ENCODE measurements around the gene PDE11A. TPM values are rescaled to one million over a fixed set of nuclear protein-coding genes. Genes with fewer than 3 reads are reported as not detected.

PDE11A gene
- total RNA-seq, 4 donors from 2014 or later: 1.7 TPM; not detected in 3

DNA sequence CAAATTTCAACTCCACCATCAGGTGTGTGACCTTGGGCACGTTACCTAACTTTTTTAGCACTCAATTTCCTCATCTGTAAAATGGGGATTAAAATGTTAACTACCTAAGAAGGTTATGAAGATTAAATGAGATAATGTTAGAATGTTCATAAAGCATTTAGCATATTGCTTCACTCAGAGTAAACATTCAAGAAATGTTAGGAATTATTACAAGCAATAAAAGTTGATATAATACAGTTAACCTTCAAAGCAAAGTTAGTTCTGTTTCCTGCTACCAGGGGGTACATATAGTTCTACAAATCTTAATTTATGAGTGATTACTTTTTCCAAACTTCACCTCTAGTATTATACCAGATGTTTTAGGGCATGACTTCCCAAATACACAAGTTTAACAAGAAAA is 254.2 kb downstream of the PDE11A start:
- TF ChIP-seq POLR2A (IDR thresholded peaks at IDR 0.05): no peak
- TF ChIP-seq, protein P1, sequence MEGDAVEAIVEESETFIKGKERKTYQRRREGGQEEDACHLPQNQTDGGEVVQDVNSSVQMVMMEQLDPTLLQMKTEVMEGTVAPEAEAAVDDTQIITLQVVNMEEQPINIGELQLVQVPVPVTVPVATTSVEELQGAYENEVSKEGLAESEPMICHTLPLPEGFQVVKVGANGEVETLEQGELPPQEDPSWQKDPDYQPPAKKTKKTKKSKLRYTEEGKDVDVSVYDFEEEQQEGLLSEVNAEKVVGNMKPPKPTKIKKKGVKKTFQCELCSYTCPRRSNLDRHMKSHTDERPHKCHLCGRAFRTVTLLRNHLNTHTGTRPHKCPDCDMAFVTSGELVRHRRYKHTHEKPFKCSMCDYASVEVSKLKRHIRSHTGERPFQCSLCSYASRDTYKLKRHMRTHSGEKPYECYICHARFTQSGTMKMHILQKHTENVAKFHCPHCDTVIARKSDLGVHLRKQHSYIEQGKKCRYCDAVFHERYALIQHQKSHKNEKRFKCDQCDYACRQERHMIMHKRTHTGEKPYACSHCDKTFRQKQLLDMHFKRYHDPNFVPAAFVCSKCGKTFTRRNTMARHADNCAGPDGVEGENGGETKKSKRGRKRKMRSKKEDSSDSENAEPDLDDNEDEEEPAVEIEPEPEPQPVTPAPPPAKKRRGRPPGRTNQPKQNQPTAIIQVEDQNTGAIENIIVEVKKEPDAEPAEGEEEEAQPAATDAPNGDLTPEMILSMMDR (IDR thresholded peaks at IDR 0.05): no peak
- no peak for TF ChIP-seq EP300 (IDR thresholded peaks at IDR 0.05)
- no peaks in the 10 kb centered on the region for H3K36me3 ChIP-seq

DNA sequence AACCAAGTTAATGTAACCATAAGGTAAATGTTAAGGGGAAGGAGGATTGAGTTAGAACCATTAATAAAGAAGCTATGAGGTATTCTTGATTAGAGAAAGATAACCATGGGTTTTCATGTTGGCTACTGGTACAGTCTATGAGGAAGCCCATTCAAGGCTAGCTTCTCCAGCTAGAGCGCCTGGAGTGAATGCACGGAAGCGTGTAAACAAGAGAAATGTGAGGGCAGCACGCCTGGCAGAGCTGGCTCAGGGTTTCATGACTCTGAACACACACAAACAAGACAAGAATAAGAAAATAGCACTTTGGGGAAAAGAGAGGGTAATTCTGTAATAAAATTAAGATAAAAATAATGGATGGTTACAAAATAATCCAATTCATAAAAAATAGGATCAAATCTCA is 255.3 kb downstream of the PDE11A start:
- H3K4me3 ChIP-seq: no peak overlapping the region
- no peaks in the 10 kb centered on the region for H3K4me1 ChIP-seq
- H3K36me3 ChIP-seq: no peaks in the 10 kb centered on the region
- no peaks in the 10 kb centered on the region for H3K9me3 ChIP-seq
- DNase-seq (ENCODE audit: low spot score in 2 of 2): no peak
- WGBS, 2 donors: 69 to 81% methylated on average over 4 of the region's 4 CpGs
- no peaks in the 10 kb centered on the region for H3K27me3 ChIP-seq
- TF ChIP-seq POLR2A (IDR thresholded peaks at IDR 0.05) (no peak), EP300 (IDR thresholded peaks at IDR 0.05) (no peak)
- TF ChIP-seq, protein P1 (IDR thresholded peaks at IDR 0.05): no peak
- no peak overlapping the region for H3K27ac ChIP-seq

More for the DNA sequence above, 254.2 kb downstream of the PDE11A start:
- Histone ChIP-seq H3K27me3 (no peaks in the 10 kb centered on the region), H3K27ac (no peak overlapping the region), H3K4me3 (no peak overlapping the region), H3K9me3 (no peaks in the 10 kb centered on the region), H3K4me1 (no peaks in the 10 kb centered on the region)
- no peak for DNase-seq (ENCODE audit: low spot score in 2 of 2)
- 75 to 82% methylated on average over 1 of the region's 1 CpG for WGBS, 2 donors

DNA sequence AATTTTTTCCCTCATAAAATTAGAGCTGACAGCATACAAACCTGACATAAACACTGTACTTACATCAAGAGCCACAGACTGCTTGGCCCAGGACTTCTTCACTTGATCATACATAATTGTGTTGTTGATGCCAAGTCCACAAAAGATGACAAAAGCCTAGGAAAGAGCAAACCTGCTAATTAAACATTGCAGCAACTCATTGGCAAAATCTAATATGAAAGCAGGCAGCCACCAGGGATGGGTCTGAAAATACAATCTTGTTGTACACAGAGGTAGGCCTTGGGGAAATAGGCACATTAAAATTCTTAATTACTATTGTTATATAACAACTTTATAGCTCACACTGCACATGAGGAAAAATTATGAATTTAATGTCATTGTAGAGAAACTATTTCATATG is 255.8 kb downstream of the PDE11A start:
- Histone ChIP-seq H3K4me1 (no peaks in the 10 kb centered on the region), H3K27me3 (no peaks in the 10 kb centered on the region), H3K4me3 (no peak overlapping the region), H3K27ac (no peak overlapping the region), H3K36me3 (no peaks in the 10 kb centered on the region), H3K9me3 (no peaks in the 10 kb centered on the region)
- no peak for TF ChIP-seq POLR2A (IDR thresholded peaks at IDR 0.05)
- no peak for TF ChIP-seq EP300 (IDR thresholded peaks at IDR 0.05)
- TF ChIP-seq, protein P1 (IDR thresholded peaks at IDR 0.05): no peak
- DNase-seq (ENCODE audit: low spot score in 2 of 2): no peak

DNA sequence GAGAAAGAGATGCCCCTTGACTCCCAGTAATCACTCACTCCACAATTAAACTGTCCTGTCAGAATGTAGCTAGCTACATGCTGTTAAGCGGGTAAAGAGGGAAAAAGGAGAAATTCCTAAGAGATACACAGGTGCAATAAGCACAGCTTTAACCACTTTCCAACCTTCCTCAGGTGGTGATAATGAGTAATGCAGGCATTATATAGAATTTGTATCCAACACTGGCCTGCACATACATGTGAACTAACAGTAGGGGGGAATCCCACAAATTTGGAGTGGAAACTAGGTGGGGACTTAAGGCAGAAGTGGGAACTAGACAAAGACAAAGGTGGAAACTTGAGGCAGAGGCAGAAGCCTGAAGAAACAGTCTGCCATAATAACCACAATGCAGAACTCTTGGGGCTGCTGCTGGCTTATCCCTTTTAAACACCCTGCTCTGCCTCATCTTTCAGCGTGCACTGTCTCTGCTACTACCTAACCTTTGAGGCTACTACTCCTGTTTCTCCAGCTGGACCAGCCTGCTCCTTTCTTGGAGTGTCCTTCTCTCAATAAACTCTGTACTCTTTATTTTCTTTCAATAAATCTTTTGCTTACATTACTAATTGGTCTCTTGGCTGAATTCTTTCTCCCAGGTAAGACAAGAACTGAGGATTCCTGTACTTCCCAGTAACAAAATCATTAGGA is 259.7 kb downstream of the PDE11A start:
- no peak for TF ChIP-seq POLR2A (IDR thresholded peaks at IDR 0.05)
- TF ChIP-seq, protein P1 (IDR thresholded peaks at IDR 0.05): no peak
- TF ChIP-seq EP300 (IDR thresholded peaks at IDR 0.05): no peak
- Histone ChIP-seq H3K4me3 (no peak overlapping the region), H3K27ac (no peak overlapping the region), H3K9me3 (no peaks in the 10 kb centered on the region), H3K36me3 (no peaks in the 10 kb centered on the region), H3K4me1 (no peaks in the 10 kb centered on the region), H3K27me3 (no peaks in the 10 kb centered on the region)
- WGBS, 2 donors: 79 to 90% methylated on average over 2 of the region's 2 CpGs
- DNase-seq (ENCODE audit: low spot score in 2 of 2): no peak

DNA sequence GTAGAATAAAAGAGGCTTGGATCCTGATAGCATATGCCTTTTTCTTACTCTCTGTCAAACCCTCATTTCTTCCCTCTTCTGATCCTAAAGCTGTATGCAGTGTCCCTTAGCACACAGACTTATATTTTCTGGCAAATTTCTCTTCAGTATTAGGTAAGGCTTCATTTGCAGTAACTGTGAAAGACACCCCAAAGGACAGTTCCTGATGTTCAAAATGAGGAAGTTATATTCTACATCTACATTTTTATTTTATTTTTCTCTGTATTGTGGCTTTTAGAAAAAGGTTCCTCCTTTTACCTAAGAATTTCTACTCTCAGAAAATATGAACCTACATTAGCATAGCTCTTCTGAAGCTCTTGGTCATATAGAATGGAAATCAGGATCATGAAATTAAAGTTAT is 261.7 kb downstream of the PDE11A start:
- Histone ChIP-seq H3K4me3 (no peak overlapping the region), H3K27me3 (no peaks in the 10 kb centered on the region), H3K36me3 (no peaks in the 10 kb centered on the region), H3K9me3 (no peaks in the 10 kb centered on the region), H3K4me1 (no peaks in the 10 kb centered on the region), H3K27ac (no peak overlapping the region)
- TF ChIP-seq EP300 (IDR thresholded peaks at IDR 0.05): no peak
- no peak for DNase-seq (ENCODE audit: low spot score in 2 of 2)

All from tibial nerve (tissue), 4 donors.